ENCODE data around the gene AQP2. TPM values are rescaled to one million over a fixed set of nuclear protein-coding genes. Genes with fewer than 3 reads are reported as not detected.

The AQP2 gene
- total RNA-seq, 1 experiment from 2014 or later = not detected

- DNase-seq (ENCODE audit: low read depth) = no peak
Measured at GRCh38 chr12:49917166-49917787, 33.3 kb upstream of the AQP2 start.

GRCh38 chr12:49917788-49918173 lies 32.8 kb upstream of the AQP2 start:
- DNase-seq (ENCODE audit: low read depth) = no peak
- in situ Hi-C loops (cut with HindIII; ENCODE audit: low pct_unique_long_range_greater_than_20kb, low sequenced_read_pairs) = no loop called here

More at GRCh38 chr12:49917166-49917787, 33.3 kb upstream of the AQP2 start:
- in situ Hi-C loops (cut with HindIII; ENCODE audit: low pct_unique_long_range_greater_than_20kb, low sequenced_read_pairs) = no loop called here

GRCh38 chr12:49920241-49920914 lies 30.2 kb upstream of the AQP2 start:
- no peak for DNase-seq (ENCODE audit: low read depth)
- in situ Hi-C loops (cut with HindIII; ENCODE audit: low pct_unique_long_range_greater_than_20kb, low sequenced_read_pairs) = no loop called here

- no peak for DNase-seq (ENCODE audit: low read depth)
- in situ Hi-C loops (cut with HindIII; ENCODE audit: low pct_unique_long_range_greater_than_20kb, low sequenced_read_pairs) = no loop called here
Measured at GRCh38 chr12:49920915-49921286, 29.6 kb upstream of the AQP2 start.

- no peak for DNase-seq (ENCODE audit: low read depth)
- in situ Hi-C loops (cut with HindIII; ENCODE audit: low pct_unique_long_range_greater_than_20kb, low sequenced_read_pairs) = no loop called here
Measured at GRCh38 chr12:49921299-49921698, 29.2 kb upstream of the AQP2 start.

GRCh38 chr12:49921936-49922335 lies 28.6 kb upstream of the AQP2 start:
- no peak for DNase-seq (ENCODE audit: low read depth)
- in situ Hi-C loops (cut with HindIII; ENCODE audit: low pct_unique_long_range_greater_than_20kb, low sequenced_read_pairs) = no loop called here

GRCh38 chr12:49922349-49923034 lies 28.0 kb upstream of the AQP2 start:
- DNase-seq (ENCODE audit: low read depth) = no peak
- in situ Hi-C loops (cut with HindIII; ENCODE audit: low pct_unique_long_range_greater_than_20kb, low sequenced_read_pairs) = no loop called here

- in situ Hi-C loops (cut with HindIII; ENCODE audit: low pct_unique_long_range_greater_than_20kb, low sequenced_read_pairs) = no loop called here
- no peak for DNase-seq (ENCODE audit: low read depth)
Measured at GRCh38 chr12:49923035-49923644, 27.4 kb upstream of the AQP2 start.

GRCh38 chr12:49923880-49924556 lies 26.5 kb upstream of the AQP2 start:
- in situ Hi-C loops (cut with HindIII; ENCODE audit: low pct_unique_long_range_greater_than_20kb, low sequenced_read_pairs) = no loop called here
- DNase-seq (ENCODE audit: low read depth) = no peak

GRCh38 chr12:49924628-49925246 lies 25.8 kb upstream of the AQP2 start:
- in situ Hi-C loops (cut with HindIII; ENCODE audit: low pct_unique_long_range_greater_than_20kb, low sequenced_read_pairs) = no loop called here
- DNase-seq (ENCODE audit: low read depth) = no peak

- in situ Hi-C loops (cut with HindIII; ENCODE audit: low pct_unique_long_range_greater_than_20kb, low sequenced_read_pairs) = no loop called here
- DNase-seq (ENCODE audit: low read depth) = no peak
Measured at GRCh38 chr12:49925433-49926204, 24.9 kb upstream of the AQP2 start.

GRCh38 chr12:49928471-49928870 lies 22.1 kb upstream of the AQP2 start:
- in situ Hi-C loops (cut with HindIII; ENCODE audit: low pct_unique_long_range_greater_than_20kb, low sequenced_read_pairs) = no loop called here
- no peak for DNase-seq (ENCODE audit: low read depth)

- in situ Hi-C loops (cut with HindIII; ENCODE audit: low pct_unique_long_range_greater_than_20kb, low sequenced_read_pairs) = no loop called here
- DNase-seq (ENCODE audit: low read depth) = no peak
Measured at GRCh38 chr12:49929581-49929980, 21.0 kb upstream of the AQP2 start.

- peak; percentile 19 for DNase-seq (ENCODE audit: low read depth)
- in situ Hi-C loops (cut with HindIII; ENCODE audit: low pct_unique_long_range_greater_than_20kb, low sequenced_read_pairs) = no loop called here
Measured at GRCh38 chr12:49930515-49931288, 19.8 kb upstream of the AQP2 start.

- DNase-seq (ENCODE audit: low read depth) = no peak
- in situ Hi-C loops (cut with HindIII; ENCODE audit: low pct_unique_long_range_greater_than_20kb, low sequenced_read_pairs) = no loop called here
Measured at GRCh38 chr12:49932023-49932422, 18.5 kb upstream of the AQP2 start.

GRCh38 chr12:49932533-49933130 lies 17.9 kb upstream of the AQP2 start:
- no peak for DNase-seq (ENCODE audit: low read depth)
- in situ Hi-C loops (cut with HindIII; ENCODE audit: low pct_unique_long_range_greater_than_20kb, low sequenced_read_pairs) = no loop called here

- in situ Hi-C loops (cut with HindIII; ENCODE audit: low pct_unique_long_range_greater_than_20kb, low sequenced_read_pairs) = no loop called here
Measured at GRCh38 chr12:49933796-49934195, 16.7 kb upstream of the AQP2 start.

More at GRCh38 chr12:49933796-49934195, 16.7 kb upstream of the AQP2 start:
- DNase-seq (ENCODE audit: low read depth) = no peak

All from Caki2 (cell line).